Astrocyte (in vitro differentiated cells and primary cell): ENCODE measurements around the gene PTGIS. TPM values are rescaled to one million over a fixed set of nuclear protein-coding genes. Genes with fewer than 3 reads are reported as not detected.
A peak's percentile ranks its signal among the peaks of the same experiment; 100 is the strongest.

Experiments used
- DNase-seq: peaks from one replicate; pipeline ENCODE4 v3.0.0-alpha.2; 2010; ENCODE audit warnings: low read depth
- FAIRE-seq: peaks from 2 replicates; lab custom pipeline; 2011; peaks lifted over from hg19 to GRCh38; lab: Jason Lieb, UNC
- H2AFZ ChIP-seq: 2 replicates; pipeline ENCODE4 v1.6.0; 2012; ENCODE audit warnings: low read depth, low read length, inconsistent platforms
- H3K27ac ChIP-seq: 2 replicates; pipeline ENCODE4 v1.5.1; 2011; ENCODE audit warnings: low read depth, low read length, inconsistent platforms
- H3K27me3 ChIP-seq: 2 replicates; pipeline ENCODE4 v1.6.0; 2011; ENCODE audit warnings: low read length, inconsistent platforms; ENCODE audit not compliant: insufficient read depth
- H3K36me3 ChIP-seq: 2 replicates; pipeline ENCODE4 v1.5.1; 2011; ENCODE audit warnings: low read length, inconsistent platforms; ENCODE audit not compliant: insufficient read depth
- H3K4me1 ChIP-seq: 2 replicates; pipeline ENCODE4 v1.5.1; 2011; ENCODE audit warnings: low read length, inconsistent platforms; ENCODE audit not compliant: insufficient read depth
- H3K4me2 ChIP-seq: 2 replicates; pipeline ENCODE4 v1.6.0; 2012; ENCODE audit warnings: low read length, inconsistent platforms
- H3K4me3 ChIP-seq: 2 replicates; pipeline ENCODE4 v1.5.1; 2011; ENCODE audit warnings: low read depth, mild to moderate bottlenecking, low read length, inconsistent platforms; ENCODE audit not compliant: insufficient read depth
- H3K79me2 ChIP-seq: 2 replicates; pipeline ENCODE4 v1.6.0; 2012; ENCODE audit warnings: mild to moderate bottlenecking, low read length, inconsistent platforms; ENCODE audit not compliant: insufficient read depth
- H3K9ac ChIP-seq: 2 replicates; pipeline ENCODE4 v1.6.0; 2012; ENCODE audit warnings: mild to moderate bottlenecking, low read length, inconsistent platforms
- H3K9me3 ChIP-seq: 2 replicates; pipeline ENCODE4 v1.5.1; 2012; ENCODE audit warnings: low read depth, mild to moderate bottlenecking, low read length, inconsistent platforms; ENCODE audit not compliant: insufficient read depth
- H4K20me1 ChIP-seq: 2 replicates; pipeline ENCODE4 v1.6.0; 2012; ENCODE audit warnings: low read length, inconsistent platforms; ENCODE audit not compliant: insufficient read depth
- H3K27ac Mint-ChIP-seq: one replicate; pipeline ENCODE4 v1.8.0; 2021; ENCODE audit warnings: mild to moderate bottlenecking, mixed read lengths; ENCODE audit not compliant: unreplicated experiment
- H3K27me3 Mint-ChIP-seq: one replicate; pipeline ENCODE4 v1.8.0; 2021; ENCODE audit warnings: low read depth, mixed read lengths; ENCODE audit not compliant: unreplicated experiment
- H3K36me3 Mint-ChIP-seq: one replicate; pipeline ENCODE4 v1.8.0; 2021; ENCODE audit warnings: low read depth, mixed read lengths; ENCODE audit not compliant: unreplicated experiment
- H3K4me1 Mint-ChIP-seq: one replicate; pipeline ENCODE4 v1.8.0; 2021; ENCODE audit warnings: low read depth, mixed read lengths; ENCODE audit not compliant: unreplicated experiment
- H3K4me3 Mint-ChIP-seq: one replicate; pipeline ENCODE4 v1.8.0; 2021; ENCODE audit warnings: mild to moderate bottlenecking, moderate library complexity, mixed read lengths; ENCODE audit not compliant: unreplicated experiment
- H3K9me3 Mint-ChIP-seq: one replicate; pipeline ENCODE4 v1.8.0; 2021; ENCODE audit warnings: mild to moderate bottlenecking, mixed read lengths; ENCODE audit not compliant: unreplicated experiment
- CTCF ChIP-seq: IDR thresholded peaks from 2 replicates; pipeline ENCODE4 v1.5.1; 2011; ENCODE audit warnings: low read depth, mild to moderate bottlenecking, inconsistent platforms, low read length, moderate library complexity; ENCODE audit not compliant: insufficient read depth
- EZH2 ChIP-seq: IDR thresholded peaks from 2 replicates; pipeline ENCODE4 v1.6.1; 2012; ENCODE audit warnings: mild to moderate bottlenecking, low read length, inconsistent platforms; ENCODE audit not compliant: insufficient read depth
- total RNA-seq: library from RNA; stranded (reverse); gene quantifications from 2 replicates; pipeline ENCODE4 v1.2.1, GENCODE V29; 2021

The PTGIS gene
- total RNA-seq, 1 donor from 2014 or later: 1.9 TPM

- Histone ChIP-seq H3K4me2 (no peak overlapping the region), H3K27me3 (peaks cover 6% of the 10 kb centered on the region), H3K4me3 (no peak overlapping the region), H3K9ac (no peak overlapping the region), H3K36me3 (no peaks in the 10 kb centered on the region), H2AFZ (no peak overlapping the region), H4K20me1 (no peaks in the 10 kb centered on the region), H3K4me1 (peaks cover 30% of the 10 kb centered on the region), H3K27ac (no peak overlapping the region), H3K9me3 (peaks cover 8% of the 10 kb centered on the region), H3K79me2 (no peaks in the 10 kb centered on the region)
- Mint-ChIP-seq H3K9me3 (peaks cover 10% of the 10 kb centered on the region), H3K27me3 (peaks cover 14% of the 10 kb centered on the region), H3K4me1 (no peaks in the 10 kb centered on the region), H3K4me3 (no peak overlapping the region), H3K27ac (no peak overlapping the region), H3K36me3 (peaks cover 6% of the 10 kb centered on the region)
- FAIRE-seq: no peak
- TF ChIP-seq CTCF (no peak), EZH2 (no peak)
- no peak for DNase-seq
Measured at GRCh38 chr20:49578436-49578835, 10.5 kb upstream of the PTGIS start.

- Histone ChIP-seq H3K9me3 (no peaks in the 10 kb centered on the region), H2AFZ (no peak overlapping the region), H3K4me2 (no peak overlapping the region), H3K9ac (no peak overlapping the region), H3K36me3 (no peaks in the 10 kb centered on the region), H3K4me3 (no peak overlapping the region), H3K27me3 (peaks cover 9% of the 10 kb centered on the region), H3K27ac (no peak overlapping the region), H3K79me2 (no peaks in the 10 kb centered on the region), H3K4me1 (peaks cover 25% of the 10 kb centered on the region), H4K20me1 (no peaks in the 10 kb centered on the region)
- H3K27ac Mint-ChIP-seq: no peak overlapping the region
- DNase-seq (peak; percentile 45), FAIRE-seq (no peak)
- H3K27me3 Mint-ChIP-seq: peaks cover 29% of the 10 kb centered on the region
- H3K4me1 Mint-ChIP-seq: peaks cover 7% of the 10 kb centered on the region
- TF ChIP-seq EZH2 (no peak), CTCF (no peak)
- peaks cover 9% of the 10 kb centered on the region for H3K36me3 Mint-ChIP-seq
- no peak overlapping the region for H3K4me3 Mint-ChIP-seq
- peaks cover 10% of the 10 kb centered on the region for H3K9me3 Mint-ChIP-seq
Measured at GRCh38 chr20:49575551-49576060, 7.7 kb upstream of the PTGIS start.

- H3K9ac ChIP-seq: no peak overlapping the region
- no peak overlapping the region for H3K4me3 Mint-ChIP-seq
- H3K27ac Mint-ChIP-seq: no peak overlapping the region
Measured at GRCh38 chr20:49573900-49574416, 6.0 kb upstream of the PTGIS start.

More at GRCh38 chr20:49573900-49574416, 6.0 kb upstream of the PTGIS start:
- DNase-seq (peak; percentile 89), FAIRE-seq (no peak)
- Histone ChIP-seq H3K4me2 (no peak overlapping the region), H4K20me1 (no peaks in the 10 kb centered on the region), H3K4me1 (peaks cover 19% of the 10 kb centered on the region), H2AFZ (no peak overlapping the region), H3K36me3 (no peaks in the 10 kb centered on the region), H3K79me2 (no peaks in the 10 kb centered on the region), H3K4me3 (no peak overlapping the region), H3K27me3 (peaks cover 9% of the 10 kb centered on the region), H3K27ac (peak overlapping the region; percentile 1), H3K9me3 (no peaks in the 10 kb centered on the region)
- H3K9me3 Mint-ChIP-seq: peaks cover 10% of the 10 kb centered on the region
- H3K4me1 Mint-ChIP-seq: peaks cover 12% of the 10 kb centered on the region
- peaks cover 9% of the 10 kb centered on the region for H3K36me3 Mint-ChIP-seq
- TF ChIP-seq CTCF: no peak
- TF ChIP-seq EZH2: no peak
- H3K27me3 Mint-ChIP-seq: peaks cover 34% of the 10 kb centered on the region
